Erythroblast (primary cell): Measurements from ENCODE around the gene PHACTR3.

ENCODE experiments used
- GATA1 ChIP-seq: IDR thresholded peaks from 2 replicates; pipeline ENCODE4 v1.6.1; 2011; ENCODE audit warnings: low read depth, mild to moderate bottlenecking, control low read depth, low read length, moderate library complexity
- POLR2A ChIP-seq: IDR thresholded peaks from 2 replicates; pipeline ENCODE4 v1.6.1; 2011; ENCODE audit warnings: mild to moderate bottlenecking, low read length

DNA sequence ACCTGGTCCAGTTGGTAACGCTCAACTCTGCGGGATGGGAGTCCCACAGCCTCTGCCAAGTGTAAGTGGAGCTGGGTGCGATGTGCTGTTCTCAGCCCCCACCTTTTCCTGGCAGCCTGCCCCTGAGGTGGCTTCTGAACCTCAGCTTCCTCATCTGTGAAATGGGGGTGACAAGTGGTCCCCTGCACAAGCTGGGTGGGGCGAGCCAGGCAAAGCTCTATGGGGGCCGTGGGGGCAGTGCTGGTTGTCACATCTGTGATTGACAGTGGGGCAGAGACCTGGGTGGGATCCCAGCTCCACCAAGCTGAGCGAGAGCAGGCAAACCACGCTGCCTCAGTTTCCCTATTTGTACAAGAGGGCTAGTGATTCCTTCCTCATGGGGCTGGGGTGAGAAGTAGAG is 166.5 kb downstream of the PHACTR3 start:
- TF ChIP-seq POLR2A = no peak
- TF ChIP-seq GATA1 = no peak
